NK-92 (cell line): ENCODE measurements around the gene DCAF5.

Source experiments
- DNase-seq: peaks from one replicate; lab custom pipeline; 2025; ENCODE audit not compliant: unreplicated experiment; lab: John Stamatoyannopoulos, UW

The DCAF5 gene

GRCh38 chr14:69012256-69012953 is 140.5 kb downstream of the DCAF5 start:
- DNase-seq, result no peak

- DNase-seq, result no peak
Measured at GRCh38 chr14:69010648-69011047, 142.3 kb downstream of the DCAF5 start.

- DNase-seq, result no peak
Measured at GRCh38 chr14:69008421-69008884, 144.5 kb downstream of the DCAF5 start.

GRCh38 chr14:69006346-69006745 is 146.6 kb downstream of the DCAF5 start:
- DNase-seq, result no peak

- DNase-seq, result no peak
Measured at GRCh38 chr14:69005432-69006148, 147.3 kb downstream of the DCAF5 start.

- DNase-seq, result no peak
Measured at GRCh38 chr14:69004731-69005431, 148.0 kb downstream of the DCAF5 start.

GRCh38 chr14:69003626-69004025 is 149.3 kb downstream of the DCAF5 start:
- no peak for DNase-seq

- DNase-seq, result no peak
Measured at GRCh38 chr14:69002069-69002468, 150.8 kb downstream of the DCAF5 start.

GRCh38 chr14:69001375-69001774 is 151.5 kb downstream of the DCAF5 start:
- DNase-seq, result no peak
